CMK (cell line): ENCODE measurements around the gene KIF5C.

Experiments used
- DNase-seq: peaks from one replicate; pipeline ENCODE4 v3.0.0-alpha.2; 2010; ENCODE audit warnings: low read depth

The KIF5C gene

GRCh38 chr2:148992448-148992847, 117.4 kb downstream of the KIF5C start:
- no peak for DNase-seq

GRCh38 chr2:148993351-148993750, 118.3 kb downstream of the KIF5C start:
- no peak for DNase-seq

- no peak for DNase-seq
These were observed 119.3 kb downstream of the KIF5C start for GRCh38 chr2:148994341-148994740.

GRCh38 chr2:148996805-148997204, 121.8 kb downstream of the KIF5C start:
- no peak for DNase-seq

- DNase-seq: no peak
These were observed 123.3 kb downstream of the KIF5C start for GRCh38 chr2:148998165-148998830.

DNA sequence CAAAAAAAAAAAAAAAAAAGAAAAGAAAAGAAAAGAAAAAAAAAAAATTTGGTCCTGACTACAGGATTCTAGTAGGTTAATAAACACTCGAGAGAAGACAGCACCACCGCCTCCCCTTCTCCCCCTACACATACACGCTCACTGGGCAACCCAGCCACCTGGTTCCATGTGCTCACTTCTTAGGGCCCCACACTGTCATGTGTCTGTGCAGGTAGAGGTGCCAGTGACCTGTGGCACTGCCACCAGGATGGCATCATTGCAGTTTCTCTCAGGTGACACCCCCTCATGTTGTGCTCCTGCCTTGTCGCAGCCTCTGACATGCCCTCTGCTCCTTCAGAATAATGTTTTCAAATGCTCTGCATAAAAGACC, 123.8 kb downstream of the KIF5C start:
- DNase-seq: no peak

- no peak for DNase-seq
These were observed 124.5 kb downstream of the KIF5C start for GRCh38 chr2:148999451-148999921.

GRCh38 chr2:149000158-149000938, 125.3 kb downstream of the KIF5C start:
- no peak for DNase-seq

DNA sequence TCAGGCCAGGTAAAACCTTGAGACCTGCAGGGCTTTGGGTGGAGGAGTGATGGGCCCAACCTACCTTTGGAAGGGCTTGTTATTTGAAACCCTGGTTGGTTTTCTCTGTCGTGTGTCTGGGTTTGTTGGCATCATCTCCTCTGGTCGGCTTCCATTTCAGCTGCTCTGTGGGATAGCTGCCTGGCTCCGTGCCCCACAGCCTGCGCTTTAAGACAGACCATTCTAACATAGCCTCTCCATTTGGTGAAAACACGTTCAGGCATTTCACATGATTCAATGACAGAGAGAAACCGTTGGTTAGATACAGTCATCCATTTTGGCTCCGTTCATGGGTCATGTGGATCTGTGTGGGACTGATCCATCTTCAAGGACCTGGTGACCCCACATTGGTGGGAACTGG, 126.5 kb downstream of the KIF5C start:
- DNase-seq: no peak

DNA sequence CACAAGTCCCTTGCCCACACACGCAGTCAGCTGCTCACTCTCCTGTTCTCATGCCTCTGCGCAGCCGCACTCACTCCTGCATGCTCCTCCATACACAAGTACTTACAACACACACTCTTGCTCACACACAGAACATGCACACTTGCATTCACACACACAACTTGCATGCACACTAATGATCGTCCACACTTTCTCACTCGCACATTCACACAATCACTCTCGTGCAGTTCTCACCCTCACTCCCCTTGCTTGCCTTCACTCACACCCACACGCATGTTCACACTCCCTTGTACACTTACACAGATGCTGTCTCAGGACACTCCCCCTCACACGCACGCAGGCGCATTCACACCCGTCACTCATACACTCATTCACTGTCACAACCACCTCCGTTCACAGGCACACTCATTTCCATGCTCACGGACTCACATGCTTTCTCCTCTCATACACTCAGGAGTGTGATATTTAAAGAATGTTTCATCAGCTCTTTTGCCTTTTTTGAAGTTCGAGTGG, 127.4 kb downstream of the KIF5C start:
- DNase-seq: no peak

DNA sequence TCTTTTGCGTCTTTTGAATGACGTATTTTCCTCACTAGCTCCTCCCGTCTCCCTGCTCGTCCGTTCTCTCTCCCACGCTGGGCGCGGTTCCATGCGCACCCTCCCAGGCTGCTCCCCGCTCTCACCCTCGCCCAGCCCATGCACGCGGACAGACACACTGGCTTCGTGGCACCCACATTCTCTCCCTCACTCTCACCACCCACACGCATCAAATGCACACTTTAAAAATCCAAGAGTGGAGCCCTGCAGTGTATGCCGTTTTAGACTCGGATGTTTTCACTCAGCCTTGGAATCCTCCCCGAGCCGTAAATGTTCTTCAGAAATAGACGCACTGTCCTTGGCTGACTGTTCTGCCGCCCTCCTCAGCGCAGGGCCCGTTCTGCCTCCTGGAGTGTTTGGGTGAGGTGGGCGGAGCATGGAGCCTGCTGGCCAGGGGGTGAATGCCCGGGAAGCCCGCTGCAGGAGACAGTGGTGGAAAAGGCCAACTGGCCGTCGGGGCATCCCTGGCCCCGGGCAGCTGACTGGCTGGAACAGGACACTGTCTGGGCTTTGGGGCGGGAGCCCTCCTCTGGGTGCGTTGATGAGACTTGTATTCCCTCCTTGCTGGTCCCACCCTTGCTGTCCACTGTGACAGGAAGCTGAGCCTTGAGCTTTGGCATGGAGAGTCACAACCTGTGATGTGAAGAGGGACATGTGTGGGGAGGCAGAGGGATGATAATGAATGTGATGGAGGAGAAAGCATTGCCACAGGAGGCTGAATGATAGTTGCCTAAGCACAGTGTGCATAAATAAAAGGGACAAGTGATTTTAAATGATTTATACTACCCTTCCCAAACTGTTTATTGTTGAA, 128.1 kb downstream of the KIF5C start:
- no peak for DNase-seq

GRCh38 chr2:149004836-149005235, 129.8 kb downstream of the KIF5C start:
- no peak for DNase-seq

- DNase-seq: no peak
These were observed 130.5 kb downstream of the KIF5C start for GRCh38 chr2:149005471-149006077.

- DNase-seq: no peak
These were observed 132.0 kb downstream of the KIF5C start for GRCh38 chr2:149006883-149007543.

DNA sequence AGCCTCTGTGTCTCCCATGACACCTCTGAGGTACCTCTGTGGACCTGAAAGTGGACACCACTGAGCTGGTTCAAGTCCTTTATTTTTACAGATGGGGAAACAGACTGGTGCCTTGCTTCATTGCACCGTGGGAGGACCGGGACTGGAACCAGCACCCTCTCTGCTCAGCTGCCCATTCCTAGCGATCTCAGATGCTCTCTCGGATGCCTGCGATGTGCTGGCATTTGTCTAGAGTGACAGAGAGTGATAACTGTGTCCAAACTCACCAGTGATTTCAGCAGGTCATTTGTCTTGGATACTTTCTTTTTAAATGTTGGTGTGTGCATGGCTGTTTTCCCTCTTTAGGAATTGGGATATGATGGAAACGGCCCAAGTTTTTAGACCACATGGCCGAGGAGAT, 133.4 kb downstream of the KIF5C start:
- no peak for DNase-seq

DNA sequence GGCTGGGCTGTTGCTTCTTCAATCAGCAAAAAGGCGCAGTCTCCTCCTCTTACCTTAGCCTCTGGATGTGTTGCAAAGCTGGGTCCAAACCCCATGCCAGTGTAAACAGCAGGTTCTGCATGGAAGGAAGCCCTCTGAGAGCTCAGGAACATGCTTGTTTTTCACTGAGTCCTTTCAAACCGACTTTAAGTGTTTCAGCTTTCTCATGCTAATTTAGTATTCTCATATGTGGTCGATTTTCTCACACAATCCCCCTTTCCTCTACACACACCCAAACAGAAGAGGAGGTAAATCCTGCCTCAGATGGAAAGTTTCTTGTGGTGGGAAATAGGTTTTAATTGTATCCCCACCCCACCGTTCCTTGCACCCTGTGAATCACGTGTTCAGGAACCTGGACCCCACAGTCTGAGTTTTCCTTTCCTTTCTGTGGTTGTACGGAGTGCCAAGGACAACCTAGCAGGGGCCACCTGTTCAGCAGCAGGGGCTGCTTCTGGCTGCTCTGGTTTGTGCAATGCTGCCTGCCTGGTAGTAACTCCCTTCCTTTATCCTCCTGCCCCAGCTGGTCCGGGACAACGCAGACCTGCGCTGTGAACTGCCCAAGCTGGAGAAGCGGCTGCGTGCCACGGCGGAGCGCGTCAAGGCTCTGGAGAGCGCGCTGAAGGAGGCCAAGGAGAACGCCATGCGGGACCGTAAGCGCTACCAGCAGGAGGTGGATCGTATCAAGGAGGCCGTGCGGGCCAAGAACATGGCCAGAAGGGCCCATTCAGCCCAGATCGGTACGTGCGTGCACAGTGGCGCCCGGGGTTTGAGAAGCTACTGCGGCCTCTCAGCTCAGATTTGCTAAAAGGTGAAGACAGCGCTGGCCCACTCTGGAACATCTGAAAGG, 134.8 kb downstream of the KIF5C start:
- DNase-seq: no peak

GRCh38 chr2:149012545-149012944, 137.5 kb downstream of the KIF5C start:
- DNase-seq: no peak

DNA sequence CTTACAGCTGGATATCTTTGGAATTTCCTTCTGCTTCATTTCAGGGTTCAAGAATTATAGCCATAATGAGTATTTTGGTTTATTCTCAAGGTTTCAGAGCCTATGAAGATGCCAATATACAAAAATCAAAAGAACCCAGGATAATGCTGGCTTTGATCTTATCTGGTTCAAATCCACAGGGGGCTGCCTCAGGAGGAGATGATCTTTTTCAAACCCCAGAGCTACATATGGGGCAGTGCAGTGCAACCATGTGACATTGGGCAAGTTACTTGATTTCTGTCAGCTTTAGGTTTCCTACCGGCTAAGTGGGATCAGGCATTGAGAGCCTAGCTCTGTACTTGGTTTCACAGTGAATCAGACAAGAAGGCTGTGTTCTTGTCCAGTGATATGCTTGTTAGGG, 140.5 kb downstream of the KIF5C start:
- no peak for DNase-seq

DNA sequence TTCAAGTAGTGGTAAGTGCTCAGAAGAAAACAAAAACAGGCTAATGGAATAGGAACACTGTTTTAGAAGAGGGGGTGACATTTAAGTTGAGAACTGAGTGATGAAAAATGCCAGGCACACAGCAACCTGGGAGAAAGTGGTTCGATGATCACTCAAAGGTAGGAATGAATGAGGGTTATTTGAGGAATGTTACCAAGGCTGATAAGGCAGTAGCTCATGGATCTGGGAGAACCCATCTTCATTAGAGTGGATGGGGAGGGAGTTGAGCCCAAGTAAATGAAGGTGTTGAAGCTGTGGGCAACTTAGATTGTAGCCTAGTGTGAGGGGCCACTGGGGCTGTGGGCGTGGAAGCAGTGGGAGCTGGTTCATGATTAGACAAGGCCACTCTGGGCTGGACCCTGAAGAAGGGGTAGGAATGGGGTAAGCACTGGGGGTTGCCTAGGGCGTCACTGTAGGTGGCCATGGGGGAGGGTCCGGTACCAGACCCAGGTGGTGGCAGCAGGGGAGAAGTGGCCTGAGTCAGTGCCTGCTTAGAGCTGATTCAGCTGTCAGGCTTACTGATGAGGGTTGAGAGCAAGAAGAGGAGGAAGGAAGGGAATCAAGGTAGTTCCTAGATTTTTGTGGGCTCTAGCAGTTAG, 141.0 kb downstream of the KIF5C start:
- no peak for DNase-seq
